Kasumi-1 (cell line): ENCODE measurements around the gene GTF2I.
A peak's percentile ranks its signal among the peaks of the same experiment; 100 is the strongest.
"Not testable (repeated sequence)": the region's sequence is repeated elsewhere in the genome, so short reads cannot be mapped to it uniquely, and the experiment has no call there.

Source experiments
- DNase-seq, 2 experiments: peaks; one replicate each; lab custom pipeline; 2025; lab: John Stamatoyannopoulos, UW

GTF2I gene

GRCh38 chr7:74656837-74657691 lies 454 bp upstream of the GTF2I start:
- DNase-seq: peak; percentile 96 to 97

- peak; percentile 87 to 89 for DNase-seq
Measured at GRCh38 chr7:74658178-74659004, 873 bp downstream of the GTF2I start.

GRCh38 chr7:74660202-74660601 lies 2.7 kb downstream of the GTF2I start:
- not testable (repeated sequence) for DNase-seq

- DNase-seq: peak in 1 of 2 experiments; percentile 28
Measured at GRCh38 chr7:74661836-74662794, 4.6 kb downstream of the GTF2I start.

GRCh38 chr7:74665296-74665938 lies 7.9 kb downstream of the GTF2I start:
- DNase-seq: no peak

GRCh38 chr7:74667013-74667412 lies 9.5 kb downstream of the GTF2I start:
- not testable (repeated sequence) for DNase-seq

GRCh38 chr7:74667520-74667919 lies 10.0 kb downstream of the GTF2I start:
- not testable (repeated sequence) for DNase-seq

- DNase-seq: no peak
Measured at GRCh38 chr7:74671602-74672001, 14.1 kb downstream of the GTF2I start.

- no peak for DNase-seq
Measured at GRCh38 chr7:74672343-74672915, 14.9 kb downstream of the GTF2I start.

GRCh38 chr7:74674166-74674565 lies 16.6 kb downstream of the GTF2I start:
- no peak for DNase-seq

- no peak for DNase-seq
Measured at GRCh38 chr7:74682829-74683228, 25.3 kb downstream of the GTF2I start.

GRCh38 chr7:74683799-74684198 lies 26.3 kb downstream of the GTF2I start:
- no peak for DNase-seq

GRCh38 chr7:74684473-74684872 lies 27.0 kb downstream of the GTF2I start:
- DNase-seq: no peak

GRCh38 chr7:74684921-74685320 lies 27.4 kb downstream of the GTF2I start:
- no peak for DNase-seq

GRCh38 chr7:74690474-74690873 lies 33.0 kb downstream of the GTF2I start:
- no peak for DNase-seq

- DNase-seq: not testable (repeated sequence)
Measured at GRCh38 chr7:74704419-74704818, 46.9 kb downstream of the GTF2I start.

GRCh38 chr7:74707238-74707637 lies 49.7 kb downstream of the GTF2I start:
- no peak for DNase-seq

- no peak for DNase-seq
Measured at GRCh38 chr7:74708569-74709275, 51.2 kb downstream of the GTF2I start.

- DNase-seq: peak; percentile 30 to 42
Measured at GRCh38 chr7:74709880-74710671, 52.6 kb downstream of the GTF2I start.
